ENCODE measurements around the gene FABP6. TPM values are rescaled to one million over a fixed set of nuclear protein-coding genes. Genes with fewer than 3 reads are reported as not detected.

Gene FABP6
- total RNA-seq, 1 donor from 2014 or later: 7.7 TPM

DNA sequence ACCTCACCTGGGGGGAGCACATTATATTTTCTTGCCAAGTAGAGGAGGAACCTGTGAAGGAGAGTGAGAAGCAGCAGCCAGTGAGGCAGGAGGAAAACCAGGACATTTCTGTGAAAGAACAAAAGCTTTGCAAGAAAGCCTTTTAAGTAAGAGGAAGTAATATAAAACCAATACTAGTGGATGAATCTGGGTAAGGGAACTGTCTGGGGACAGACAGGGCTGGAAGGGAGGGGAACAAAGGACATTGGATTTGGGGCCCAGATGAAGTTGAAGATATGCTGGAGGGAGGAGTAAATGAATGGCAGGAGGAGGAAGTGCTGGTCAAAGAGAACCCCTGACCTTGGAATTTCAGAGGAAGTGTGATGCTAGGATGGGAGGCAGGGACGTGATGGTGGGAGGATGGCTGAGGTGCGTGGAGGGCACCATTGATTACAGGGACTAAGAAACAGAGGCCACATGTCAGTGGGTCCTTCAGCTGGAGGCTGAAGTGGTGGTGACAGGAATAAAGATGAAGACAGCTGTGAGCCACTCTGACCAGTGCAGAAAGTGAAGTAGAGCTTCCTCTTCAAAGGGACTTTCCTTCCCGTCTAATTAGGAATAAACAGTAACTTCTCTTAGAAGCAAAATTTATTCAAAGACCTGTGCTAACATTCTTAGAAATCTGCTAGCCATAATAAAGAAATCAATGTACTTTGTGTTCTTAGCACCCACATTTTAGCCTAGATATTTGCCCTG lies 43.5 kb upstream of the FABP6 start:
- Mint-ChIP-seq H3K27me3 (ENCODE audit: unreplicated experiment) (peaks cover 18% of the 10 kb centered on the region), H3K9me3 (ENCODE audit: unreplicated experiment) (peaks cover 12% of the 10 kb centered on the region), H3K27ac (ENCODE audit: unreplicated experiment) (peak overlapping the region; percentile 26), H3K4me1 (ENCODE audit: low read depth, unreplicated experiment) (peaks cover 23% of the 10 kb centered on the region), H3K4me3 (ENCODE audit: unreplicated experiment) (no peak overlapping the region), H3K36me3 (ENCODE audit: unreplicated experiment) (peaks cover 15% of the 10 kb centered on the region)
- TF ChIP-seq, protein P1, sequence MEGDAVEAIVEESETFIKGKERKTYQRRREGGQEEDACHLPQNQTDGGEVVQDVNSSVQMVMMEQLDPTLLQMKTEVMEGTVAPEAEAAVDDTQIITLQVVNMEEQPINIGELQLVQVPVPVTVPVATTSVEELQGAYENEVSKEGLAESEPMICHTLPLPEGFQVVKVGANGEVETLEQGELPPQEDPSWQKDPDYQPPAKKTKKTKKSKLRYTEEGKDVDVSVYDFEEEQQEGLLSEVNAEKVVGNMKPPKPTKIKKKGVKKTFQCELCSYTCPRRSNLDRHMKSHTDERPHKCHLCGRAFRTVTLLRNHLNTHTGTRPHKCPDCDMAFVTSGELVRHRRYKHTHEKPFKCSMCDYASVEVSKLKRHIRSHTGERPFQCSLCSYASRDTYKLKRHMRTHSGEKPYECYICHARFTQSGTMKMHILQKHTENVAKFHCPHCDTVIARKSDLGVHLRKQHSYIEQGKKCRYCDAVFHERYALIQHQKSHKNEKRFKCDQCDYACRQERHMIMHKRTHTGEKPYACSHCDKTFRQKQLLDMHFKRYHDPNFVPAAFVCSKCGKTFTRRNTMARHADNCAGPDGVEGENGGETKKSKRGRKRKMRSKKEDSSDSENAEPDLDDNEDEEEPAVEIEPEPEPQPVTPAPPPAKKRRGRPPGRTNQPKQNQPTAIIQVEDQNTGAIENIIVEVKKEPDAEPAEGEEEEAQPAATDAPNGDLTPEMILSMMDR (IDR thresholded peaks at IDR 0.05; ENCODE audit: partially characterized antibody, unreplicated experiment): no peak
- no peak for DNase-seq

GRCh38 chr5:160186480-160186879 lies 42.8 kb upstream of the FABP6 start:
- TF ChIP-seq, protein P1 (IDR thresholded peaks at IDR 0.05; ENCODE audit: partially characterized antibody, unreplicated experiment): no peak
- H3K4me3 Mint-ChIP-seq (ENCODE audit: unreplicated experiment): no peak overlapping the region
- peaks cover 15% of the 10 kb centered on the region for H3K36me3 Mint-ChIP-seq (ENCODE audit: unreplicated experiment)
- H3K4me1 Mint-ChIP-seq (ENCODE audit: low read depth, unreplicated experiment): peaks cover 19% of the 10 kb centered on the region
- H3K27ac Mint-ChIP-seq (ENCODE audit: unreplicated experiment): no peak overlapping the region
- no peak for DNase-seq
- H3K9me3 Mint-ChIP-seq (ENCODE audit: unreplicated experiment): peaks cover 10% of the 10 kb centered on the region
- peaks cover 18% of the 10 kb centered on the region for H3K27me3 Mint-ChIP-seq (ENCODE audit: unreplicated experiment)

DNA sequence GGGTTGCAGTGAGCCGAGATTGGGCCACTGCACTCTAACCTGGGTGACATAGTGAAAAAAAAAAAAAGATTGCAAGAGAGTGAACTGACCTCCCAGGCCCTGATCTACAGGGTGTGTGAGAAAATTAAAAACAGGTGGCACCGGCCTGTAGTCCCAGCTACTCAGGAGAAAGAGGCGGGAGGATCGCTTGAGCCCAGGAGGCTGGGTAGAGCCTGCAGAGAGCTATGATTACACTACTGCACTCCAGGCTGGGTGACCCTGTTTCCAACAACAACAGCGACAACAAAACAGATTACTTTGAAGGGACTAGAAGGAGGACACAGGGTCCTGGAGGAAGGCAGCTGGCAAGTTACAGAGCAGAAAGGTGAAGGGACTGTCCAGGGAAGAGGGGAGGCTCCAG lies 42.2 kb upstream of the FABP6 start:
- H3K36me3 Mint-ChIP-seq (ENCODE audit: unreplicated experiment): peaks cover 15% of the 10 kb centered on the region
- H3K4me1 Mint-ChIP-seq (ENCODE audit: low read depth, unreplicated experiment): peaks cover 14% of the 10 kb centered on the region
- peaks cover 8% of the 10 kb centered on the region for H3K9me3 Mint-ChIP-seq (ENCODE audit: unreplicated experiment)
- no peak overlapping the region for H3K27ac Mint-ChIP-seq (ENCODE audit: unreplicated experiment)
- DNase-seq: no peak
- peaks cover 14% of the 10 kb centered on the region for H3K27me3 Mint-ChIP-seq (ENCODE audit: unreplicated experiment)
- no peak overlapping the region for H3K4me3 Mint-ChIP-seq (ENCODE audit: unreplicated experiment)
- TF ChIP-seq, protein P1 (IDR thresholded peaks at IDR 0.05; ENCODE audit: partially characterized antibody, unreplicated experiment): no peak

DNA sequence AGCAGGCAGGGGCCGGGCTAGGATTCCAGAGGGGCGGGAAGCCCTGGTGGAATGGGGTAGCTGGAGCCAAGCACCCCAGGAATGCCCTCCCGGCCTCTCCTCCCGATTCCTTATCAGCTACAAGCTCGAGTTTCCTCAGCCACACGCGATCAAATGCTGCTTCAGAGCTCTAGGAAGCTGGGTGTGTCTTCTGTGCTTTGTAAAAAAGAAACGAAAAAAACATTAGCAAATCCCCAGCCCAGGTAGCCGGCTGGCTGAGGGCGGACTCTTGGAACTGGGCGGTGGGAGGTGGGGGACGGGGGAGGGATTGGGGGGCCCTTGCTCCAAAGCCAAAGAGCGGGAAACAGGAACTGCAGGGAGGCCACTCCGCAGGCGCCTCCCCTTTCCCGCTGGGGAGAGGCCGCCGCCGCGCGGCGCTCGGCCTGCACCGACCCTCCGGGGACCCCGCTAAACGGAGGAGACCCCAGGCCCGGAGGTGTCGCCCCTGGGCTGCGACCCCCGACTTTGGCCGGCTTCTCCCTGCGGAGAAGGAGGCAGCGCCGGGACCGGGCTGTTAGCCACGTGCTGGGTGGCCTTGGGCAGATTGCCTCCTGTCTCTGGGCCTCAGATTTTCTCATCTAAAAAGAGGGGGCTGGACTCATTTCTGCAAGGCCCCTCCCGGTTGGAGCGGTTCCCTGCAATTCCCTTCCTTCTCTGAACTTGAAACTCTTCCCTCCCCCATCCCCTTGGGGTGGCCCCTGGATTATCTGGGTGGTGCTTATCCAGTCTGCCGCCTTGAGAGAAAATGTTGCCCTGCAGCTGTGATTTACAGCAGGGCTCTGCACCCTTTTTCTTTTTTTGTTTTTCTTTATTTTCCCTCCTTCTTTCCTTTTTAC lies 40.9 kb upstream of the FABP6 start:
- H3K27ac Mint-ChIP-seq (ENCODE audit: unreplicated experiment): peak overlapping the region; percentile 38
- H3K27me3 Mint-ChIP-seq (ENCODE audit: unreplicated experiment): peaks cover 11% of the 10 kb centered on the region
- H3K36me3 Mint-ChIP-seq (ENCODE audit: unreplicated experiment): peaks cover 15% of the 10 kb centered on the region
- H3K4me3 Mint-ChIP-seq (ENCODE audit: unreplicated experiment): peak overlapping the region; percentile 42
- H3K4me1 Mint-ChIP-seq (ENCODE audit: low read depth, unreplicated experiment): peaks cover 9% of the 10 kb centered on the region
- TF ChIP-seq, protein P1 (IDR thresholded peaks at IDR 0.05; ENCODE audit: partially characterized antibody, unreplicated experiment): no peak
- peaks cover 8% of the 10 kb centered on the region for H3K9me3 Mint-ChIP-seq (ENCODE audit: unreplicated experiment)
- peak; percentile 33 for DNase-seq
